Measurements from ENCODE around the gene ADARB2.
"Not testable (repeated sequence)": the region's sequence is repeated elsewhere in the genome, so short reads cannot be mapped to it uniquely, and the experiment has no call there.

The ADARB2 gene

GRCh38 chr10:1425879-1426278, 311.4 kb downstream of the ADARB2 start:
- no peak for DNase-seq (ENCODE audit: low spot score)

- no peak for DNase-seq (ENCODE audit: low spot score)
Observed at GRCh38 chr10:1424648-1425047, 312.7 kb downstream of the ADARB2 start.

GRCh38 chr10:1423676-1424253, 313.6 kb downstream of the ADARB2 start:
- DNase-seq (ENCODE audit: low spot score): no peak

GRCh38 chr10:1422275-1422674, 315.1 kb downstream of the ADARB2 start:
- no peak for DNase-seq (ENCODE audit: low spot score)

- DNase-seq (ENCODE audit: low spot score): peak; percentile 25
Observed at GRCh38 chr10:1420661-1421362, 316.5 kb downstream of the ADARB2 start.

- DNase-seq (ENCODE audit: low spot score): no peak
Observed at GRCh38 chr10:1419796-1420610, 317.3 kb downstream of the ADARB2 start.

GRCh38 chr10:1418031-1418550, 319.2 kb downstream of the ADARB2 start:
- DNase-seq (ENCODE audit: low spot score): no peak

- no peak for DNase-seq (ENCODE audit: low spot score)
Observed at GRCh38 chr10:1417574-1417973, 319.8 kb downstream of the ADARB2 start.

- DNase-seq (ENCODE audit: low spot score): no peak
Observed at GRCh38 chr10:1416456-1417037, 320.8 kb downstream of the ADARB2 start.

- no peak for DNase-seq (ENCODE audit: low spot score)
Observed at GRCh38 chr10:1414893-1415292, 322.4 kb downstream of the ADARB2 start.

GRCh38 chr10:1414346-1414745, 323.0 kb downstream of the ADARB2 start:
- DNase-seq (ENCODE audit: low spot score): not testable (repeated sequence)

- no peak for DNase-seq (ENCODE audit: low spot score)
Observed at GRCh38 chr10:1413823-1414222, 323.5 kb downstream of the ADARB2 start.

- DNase-seq (ENCODE audit: low spot score): no peak
Observed at GRCh38 chr10:1413256-1413655, 324.1 kb downstream of the ADARB2 start.

GRCh38 chr10:1412531-1413189, 324.7 kb downstream of the ADARB2 start:
- DNase-seq (ENCODE audit: low spot score): no peak

- DNase-seq (ENCODE audit: low spot score): no peak
Observed at GRCh38 chr10:1411956-1412355, 325.4 kb downstream of the ADARB2 start.

- no peak for DNase-seq (ENCODE audit: low spot score)
Observed at GRCh38 chr10:1411451-1411850, 325.9 kb downstream of the ADARB2 start.

GRCh38 chr10:1410469-1411395, 326.6 kb downstream of the ADARB2 start:
- DNase-seq (ENCODE audit: low spot score): no peak

- no peak for DNase-seq (ENCODE audit: low spot score)
Observed at GRCh38 chr10:1410032-1410431, 327.3 kb downstream of the ADARB2 start.

GRCh38 chr10:1409392-1409791, 327.9 kb downstream of the ADARB2 start:
- DNase-seq (ENCODE audit: low spot score): no peak

GRCh38 chr10:1408651-1409367, 328.5 kb downstream of the ADARB2 start:
- no peak for DNase-seq (ENCODE audit: low spot score)

Measured in LoVo (cell line).